NCI-H2107 treated with DMSO at 0.1 percent for 48 hours (cell line): Measurements from ENCODE around the gene FGF12.

Experiments used
- DNase-seq: peaks from one replicate; lab custom pipeline; 2025; ENCODE audit not compliant: unreplicated experiment; lab: John Stamatoyannopoulos, UW

Gene FGF12

DNA sequence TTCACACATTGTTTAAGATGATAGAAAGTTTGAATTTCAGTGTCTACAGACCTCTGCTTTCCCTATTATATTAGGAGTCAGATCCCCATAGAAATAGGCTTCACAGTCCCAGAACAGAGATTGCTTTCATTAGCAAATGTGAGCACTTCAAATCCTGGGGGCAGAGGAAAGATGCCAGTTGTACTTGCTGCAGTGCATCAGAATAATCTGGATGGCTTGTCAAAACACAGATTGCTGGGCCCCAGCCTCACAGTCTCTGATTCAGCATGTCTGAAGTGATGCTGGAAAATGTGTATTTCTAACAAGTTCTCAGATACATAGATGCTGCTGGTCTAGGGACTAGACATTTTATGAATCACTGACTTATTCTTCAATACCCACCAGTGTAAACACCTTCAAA is 375.2 kb downstream of the FGF12 start:
- no peak for DNase-seq

DNA sequence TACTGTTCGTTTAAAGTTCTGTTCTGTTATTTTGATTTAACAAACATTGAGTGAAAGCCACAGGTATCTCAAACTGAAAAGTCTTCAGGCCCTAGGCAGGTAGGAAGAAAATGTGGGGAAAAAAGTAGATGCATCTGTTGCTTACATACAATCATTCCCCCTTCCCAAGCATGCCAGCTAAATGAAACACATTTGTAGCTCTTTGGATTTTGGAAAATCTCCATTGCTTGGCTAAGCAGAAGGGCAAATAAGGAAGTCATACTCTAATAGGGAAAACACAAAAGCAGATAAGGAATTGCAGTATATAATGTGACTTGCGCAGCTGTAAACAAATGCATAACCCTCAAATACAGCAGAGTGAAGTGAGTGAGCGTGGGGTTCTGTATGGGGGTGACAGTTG is 375.9 kb downstream of the FGF12 start:
- DNase-seq, result no peak

DNA sequence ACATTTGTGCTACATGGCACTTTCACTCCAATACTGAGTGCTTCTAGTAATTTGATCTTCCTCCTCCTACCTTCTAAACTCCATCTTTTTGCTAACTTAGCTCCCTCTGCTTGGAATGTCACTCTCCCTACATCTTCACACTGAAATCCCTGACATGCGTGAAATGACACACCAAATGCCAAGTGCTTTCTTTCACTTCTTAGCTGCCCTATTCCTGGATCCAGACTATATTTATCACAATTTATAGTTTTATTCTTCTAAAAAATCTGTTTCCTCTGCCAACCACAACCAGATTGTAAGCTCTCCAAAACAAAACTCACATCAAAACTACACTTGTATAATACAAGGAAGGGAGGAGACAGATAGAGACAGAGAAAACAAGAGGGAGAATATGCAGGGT is 387.3 kb downstream of the FGF12 start:
- no peak for DNase-seq

DNA sequence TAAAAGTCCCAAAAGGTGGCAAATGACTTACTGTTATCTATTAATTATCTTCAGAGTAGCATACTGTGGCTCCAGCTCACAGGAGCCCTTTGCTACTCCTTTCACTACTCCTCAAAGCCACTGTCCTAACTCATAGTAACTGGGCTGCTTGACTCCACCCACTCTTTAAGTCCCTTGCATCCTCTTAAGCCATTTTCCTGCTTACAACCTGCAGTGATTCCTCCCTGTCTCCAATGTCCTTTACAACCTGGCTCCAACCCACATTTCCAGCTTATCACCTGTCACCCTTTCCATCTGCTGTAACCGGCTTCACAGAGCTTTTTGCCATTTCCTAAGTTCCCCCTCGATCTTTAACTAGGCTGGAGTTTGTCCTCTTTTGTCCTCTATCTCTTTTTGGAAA is 388.1 kb downstream of the FGF12 start:
- DNase-seq, result no peak

DNA sequence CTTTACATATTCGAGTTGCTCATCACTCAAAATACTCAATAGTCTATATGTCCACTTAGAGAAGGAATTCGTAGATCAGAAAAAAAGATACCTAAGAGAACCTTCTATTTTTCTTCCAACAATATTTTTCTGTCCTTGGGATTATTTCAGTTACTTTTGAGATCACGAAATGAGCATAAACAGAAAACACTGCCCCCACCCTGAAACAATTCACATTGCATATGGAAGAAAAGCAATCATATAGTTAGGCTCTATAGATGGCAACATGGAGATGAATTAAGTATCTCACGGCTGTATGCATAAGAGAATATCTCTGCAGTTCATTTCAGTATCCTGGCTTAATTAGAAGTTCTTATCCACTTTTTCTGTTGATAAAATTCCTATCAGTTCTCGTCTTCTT is 391.1 kb downstream of the FGF12 start:
- no peak for DNase-seq

DNA sequence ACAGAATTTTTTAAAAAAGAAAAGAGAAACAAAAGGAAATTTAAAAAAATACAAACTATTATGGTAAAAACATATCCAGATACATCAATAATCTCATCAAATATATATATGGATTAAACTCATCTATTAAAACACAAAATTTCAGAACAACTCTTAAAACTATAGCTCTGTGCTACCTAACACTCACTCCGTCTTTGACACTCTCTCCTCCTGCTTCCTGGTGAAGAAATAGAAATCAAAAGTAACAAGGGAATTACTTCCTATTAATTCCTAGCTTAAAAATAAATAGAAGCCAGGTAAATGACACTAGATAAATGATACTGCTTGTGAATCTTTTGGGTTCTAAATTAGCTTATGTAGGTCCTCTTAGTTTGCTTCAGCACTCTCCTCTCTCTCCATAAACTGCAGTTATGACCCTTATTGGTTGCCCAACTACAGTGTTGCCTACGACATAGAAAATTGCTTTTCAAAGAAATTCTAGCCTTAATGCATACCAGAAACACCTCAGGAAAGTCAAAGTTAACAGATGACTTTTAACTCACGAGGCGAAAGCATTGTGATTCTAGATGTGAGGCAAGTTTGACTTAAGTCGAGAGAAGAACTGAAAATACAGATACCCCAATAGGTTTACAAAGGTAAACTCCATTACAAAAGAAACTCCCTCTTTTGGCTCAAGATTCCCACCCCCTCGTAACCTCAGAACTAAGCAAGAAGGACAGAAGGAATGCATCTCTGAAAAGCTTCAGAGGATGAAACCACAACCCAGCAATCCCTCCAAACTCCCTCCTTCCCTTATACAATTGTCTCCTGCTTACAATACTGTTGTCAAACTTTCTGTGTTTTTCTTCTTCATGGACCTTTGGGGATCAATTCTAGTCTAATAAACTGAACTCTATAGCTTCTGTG is 394.7 kb downstream of the FGF12 start:
- no peak for DNase-seq

DNA sequence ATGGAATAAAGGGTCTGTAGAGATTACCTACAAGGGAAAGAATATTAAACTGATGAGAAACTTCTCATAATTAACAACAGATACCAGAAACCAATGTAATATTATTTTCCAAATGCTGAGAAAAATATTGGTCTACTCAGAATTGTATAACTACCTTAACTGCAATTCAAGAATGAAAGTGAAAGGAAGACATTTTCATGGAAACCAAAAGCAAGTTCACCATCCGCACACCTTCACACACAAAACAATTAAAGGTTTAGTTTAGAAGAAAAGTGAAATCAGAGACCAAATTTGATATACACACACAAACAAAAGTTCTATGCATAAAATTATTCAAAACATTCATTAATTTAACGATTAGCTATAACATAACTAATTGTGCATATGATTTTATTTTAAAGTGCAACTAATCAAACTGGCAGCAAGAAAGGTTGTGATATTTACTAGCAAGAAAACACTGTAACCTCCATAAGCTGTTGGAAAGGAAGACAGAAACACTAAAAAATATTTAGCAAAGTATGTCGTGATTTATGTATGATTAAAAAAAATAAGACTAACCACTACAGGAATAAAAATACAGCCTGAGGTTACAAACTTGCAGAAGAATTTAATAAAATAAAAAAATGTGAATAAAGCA is 395.5 kb downstream of the FGF12 start:
- DNase-seq, result no peak

DNA sequence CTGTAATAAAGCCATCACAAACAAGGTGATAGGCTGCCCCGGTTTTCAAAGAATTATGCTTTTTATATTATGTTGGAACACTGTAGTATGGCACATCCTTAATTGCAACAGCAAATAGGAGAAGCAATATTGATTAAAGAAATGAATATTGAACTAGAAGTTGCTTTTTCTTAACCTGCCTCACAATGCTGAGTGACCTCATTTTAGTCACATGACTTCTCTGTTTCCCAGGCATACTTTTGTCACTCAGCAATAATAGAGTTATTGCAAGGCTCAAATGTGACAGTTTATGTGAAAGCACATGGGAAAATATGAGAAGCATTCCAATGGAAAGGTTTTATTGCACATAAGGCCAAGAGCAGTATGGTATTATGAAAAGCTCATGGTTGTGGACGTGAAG is 400.7 kb downstream of the FGF12 start:
- DNase-seq, result no peak

DNA sequence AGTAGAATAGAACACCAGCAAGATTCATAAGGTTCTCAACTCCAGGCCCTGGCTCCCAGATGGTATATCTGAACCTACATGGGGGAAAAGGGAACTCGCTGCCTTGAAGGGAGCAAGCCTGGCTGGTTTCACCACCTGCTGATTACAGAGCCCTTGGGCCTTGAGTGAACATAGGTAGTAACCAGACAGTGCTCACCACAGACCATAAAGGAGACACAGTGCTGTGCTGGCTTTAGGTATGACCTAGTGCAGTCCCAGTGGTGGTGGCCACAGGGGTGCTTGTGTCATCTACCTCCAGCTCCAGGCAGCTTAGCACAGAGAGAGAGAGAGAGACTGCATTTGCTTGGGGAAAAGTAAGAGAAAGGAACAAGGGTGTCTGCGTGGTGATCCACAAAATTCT is 409.8 kb downstream of the FGF12 start:
- no peak for DNase-seq

DNA sequence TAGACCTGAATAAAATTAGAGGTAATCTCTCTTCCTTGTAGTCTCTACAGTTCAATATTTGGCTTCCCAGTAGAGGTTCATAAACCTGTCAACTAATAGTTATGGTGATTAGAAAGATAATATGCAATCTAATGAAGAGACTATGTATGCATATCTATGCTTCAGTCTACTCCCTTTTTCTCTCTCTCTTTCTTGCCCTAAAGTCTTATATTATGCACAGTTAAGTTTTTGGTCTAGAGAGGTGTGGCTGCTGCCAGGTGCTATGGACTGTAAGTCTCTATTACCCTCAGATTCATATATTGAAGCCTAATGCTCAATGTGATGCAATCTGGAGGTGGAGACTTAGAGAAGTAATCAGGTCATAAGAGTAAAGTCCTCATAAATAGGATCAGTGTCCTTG is 413.7 kb downstream of the FGF12 start:
- no peak for DNase-seq

DNA sequence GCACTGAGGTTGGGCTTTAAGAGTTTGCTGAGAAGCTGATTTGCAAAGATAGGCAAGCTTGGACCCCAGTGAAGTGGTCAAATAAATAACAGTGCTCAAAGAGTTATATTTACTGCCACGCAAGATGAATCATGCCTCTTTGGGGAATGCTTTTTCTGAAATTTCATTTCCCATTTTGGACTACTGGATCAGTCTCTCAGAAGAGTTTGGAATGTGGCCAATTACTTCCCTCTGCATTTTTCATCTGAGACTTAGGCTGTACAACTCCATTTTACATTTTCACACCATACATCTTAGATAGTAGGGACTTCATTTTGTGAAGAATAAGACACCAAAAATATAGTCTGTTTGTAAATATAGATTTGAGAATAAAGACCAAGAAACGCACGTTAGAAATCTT is 419.7 kb downstream of the FGF12 start:
- no peak for DNase-seq

DNA sequence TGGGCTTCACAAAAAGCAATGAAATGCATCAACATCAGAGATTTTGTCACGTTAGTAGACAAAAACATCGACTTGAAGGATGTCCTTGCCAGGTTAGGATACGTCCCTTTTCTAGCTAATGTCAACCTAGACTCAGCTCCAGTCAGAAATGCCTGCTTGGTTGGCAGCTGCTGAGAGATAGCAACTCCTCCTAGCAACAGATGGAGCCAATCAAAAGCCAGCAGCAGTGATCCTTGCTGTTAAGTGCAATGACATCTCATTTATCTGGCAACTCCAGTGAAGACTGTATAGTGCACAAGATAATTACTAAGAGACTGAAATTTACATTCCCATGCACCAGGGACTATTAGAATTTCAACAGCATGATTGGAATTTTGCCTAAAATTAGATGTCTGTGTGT is 424.1 kb downstream of the FGF12 start:
- no peak for DNase-seq

DNA sequence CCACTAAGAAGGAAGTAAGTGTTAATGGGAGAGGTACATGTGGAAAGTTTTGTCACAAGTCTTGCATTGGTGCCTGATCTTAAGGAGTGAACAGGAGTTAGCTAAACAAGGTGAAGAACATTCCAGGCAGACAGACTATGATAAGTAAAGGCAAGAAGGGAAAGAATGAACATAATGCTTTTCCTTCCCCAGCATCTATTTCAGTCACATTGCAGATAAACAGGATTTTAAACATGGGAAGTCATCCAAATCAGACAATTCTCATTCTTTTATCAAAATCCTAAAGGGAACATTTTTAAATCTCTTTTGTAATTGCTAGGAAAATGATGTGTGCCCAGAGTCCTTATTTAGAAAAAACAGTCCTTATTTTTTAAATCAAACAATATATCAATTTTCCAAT is 424.6 kb downstream of the FGF12 start:
- DNase-seq, result no peak

DNA sequence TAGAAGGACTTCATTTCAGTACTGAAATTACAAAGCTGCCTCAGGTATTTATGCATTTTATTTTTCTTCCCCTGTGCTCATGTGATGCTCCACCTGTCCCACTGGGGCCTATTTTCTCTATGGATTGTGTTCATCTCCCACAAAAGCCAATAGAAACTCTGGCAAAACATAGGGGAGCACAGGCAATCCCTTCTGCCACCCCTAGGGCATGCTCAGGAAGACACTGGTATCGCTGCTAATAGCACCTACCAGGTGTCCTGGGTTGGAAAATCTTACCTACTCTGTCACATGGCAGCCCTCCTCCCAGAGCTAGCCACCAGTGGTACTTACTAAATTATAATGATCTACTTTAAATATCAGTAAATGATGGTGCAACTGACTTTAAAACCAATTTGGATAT is 427.4 kb downstream of the FGF12 start:
- DNase-seq, result no peak

DNA sequence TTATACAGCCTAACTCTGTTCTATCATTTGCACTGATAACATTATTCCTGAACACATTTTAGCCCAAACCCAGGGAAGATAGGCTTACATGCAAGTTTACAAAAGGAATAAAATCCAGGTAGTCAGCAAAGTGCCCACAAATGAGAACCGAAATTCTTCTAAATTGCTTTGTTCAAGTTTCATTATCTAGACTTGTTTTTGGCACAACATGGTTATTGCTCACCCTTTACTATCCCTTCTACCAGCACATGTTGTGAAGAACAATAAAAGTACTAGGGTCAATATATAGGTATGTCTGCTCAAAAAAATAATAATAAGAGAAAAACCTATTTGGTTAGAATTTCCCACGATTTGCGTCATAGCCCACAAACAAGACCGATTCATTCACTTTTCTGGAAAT is 430.5 kb downstream of the FGF12 start:
- DNase-seq, result no peak

DNA sequence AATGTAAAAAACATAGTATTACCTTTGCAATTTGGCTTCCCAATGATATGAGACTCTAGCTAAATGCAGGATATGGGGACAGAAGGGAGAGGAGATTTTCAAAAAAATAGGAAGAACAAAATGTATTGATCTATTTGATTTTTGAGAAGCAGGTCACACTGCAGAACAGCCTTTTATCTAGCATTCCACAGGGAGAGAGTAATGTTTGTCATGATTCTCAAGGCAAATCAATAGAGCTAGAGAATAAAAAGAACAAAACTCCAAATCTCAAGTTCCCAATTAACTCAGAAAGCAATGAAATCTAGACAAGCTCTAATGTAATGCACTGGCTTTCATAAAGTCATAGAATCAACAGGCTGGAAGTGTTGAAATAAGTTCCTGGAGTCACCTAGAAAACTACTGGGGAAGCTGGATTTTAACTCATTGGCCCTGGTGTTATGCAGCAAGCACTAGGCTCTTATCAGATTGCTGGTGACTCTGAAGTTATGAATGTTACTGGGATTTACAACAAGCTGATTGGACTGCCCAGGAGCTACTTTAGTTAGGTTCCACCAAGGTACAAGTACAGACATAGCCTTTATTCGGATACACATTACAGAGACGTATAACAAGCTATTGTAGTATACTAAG is 442.8 kb downstream of the FGF12 start:
- DNase-seq, result no peak

DNA sequence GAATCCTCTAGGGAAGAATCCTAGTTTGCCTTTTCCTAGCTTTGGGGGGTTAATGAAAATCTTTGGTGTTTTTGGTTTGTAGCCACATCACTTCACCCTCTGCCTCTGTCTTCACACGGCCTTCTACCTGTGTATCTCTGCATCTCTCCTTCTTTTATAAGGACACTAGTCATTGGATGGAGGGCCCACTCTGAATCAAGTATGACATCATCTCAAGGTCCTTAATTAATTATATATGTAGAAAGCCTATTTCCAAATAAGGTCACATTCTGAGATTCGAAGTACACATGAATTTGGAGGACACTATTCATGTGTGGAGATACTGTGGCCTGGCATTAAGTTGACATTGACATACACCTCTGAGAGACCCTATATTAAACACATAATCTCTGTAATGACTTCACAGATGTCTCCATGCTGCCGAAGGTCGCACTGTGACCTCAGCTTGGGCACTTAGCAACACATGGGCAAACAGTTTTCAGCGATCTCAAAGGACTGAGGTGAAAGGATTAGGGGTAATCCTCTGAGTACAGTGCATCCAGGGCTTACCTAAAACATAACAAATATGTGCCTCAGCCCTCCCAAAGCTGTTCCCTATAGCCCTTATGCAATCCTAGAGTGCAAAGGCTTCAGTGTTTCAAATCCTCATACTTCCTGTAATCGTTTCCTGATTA is 446.0 kb downstream of the FGF12 start:
- DNase-seq, result no peak

DNA sequence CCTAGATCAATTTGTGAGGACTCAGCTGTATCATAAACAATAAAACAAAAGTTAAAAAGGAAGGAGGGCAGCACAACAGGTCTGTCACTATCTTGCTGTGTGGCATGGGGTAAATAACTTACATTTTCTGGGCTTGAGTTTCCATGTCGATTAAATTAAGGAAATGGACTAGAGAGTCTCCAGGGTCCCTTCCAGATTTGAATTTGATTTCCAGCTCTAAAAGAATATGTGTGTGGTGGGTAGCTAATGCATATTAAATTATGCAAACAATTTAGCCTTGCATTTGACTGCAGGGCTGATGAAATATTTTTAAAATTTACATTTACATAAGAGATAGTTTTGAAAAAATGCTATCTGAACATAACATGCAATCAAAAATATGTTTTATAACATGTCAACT is 447.7 kb downstream of the FGF12 start:
- no peak for DNase-seq

DNA sequence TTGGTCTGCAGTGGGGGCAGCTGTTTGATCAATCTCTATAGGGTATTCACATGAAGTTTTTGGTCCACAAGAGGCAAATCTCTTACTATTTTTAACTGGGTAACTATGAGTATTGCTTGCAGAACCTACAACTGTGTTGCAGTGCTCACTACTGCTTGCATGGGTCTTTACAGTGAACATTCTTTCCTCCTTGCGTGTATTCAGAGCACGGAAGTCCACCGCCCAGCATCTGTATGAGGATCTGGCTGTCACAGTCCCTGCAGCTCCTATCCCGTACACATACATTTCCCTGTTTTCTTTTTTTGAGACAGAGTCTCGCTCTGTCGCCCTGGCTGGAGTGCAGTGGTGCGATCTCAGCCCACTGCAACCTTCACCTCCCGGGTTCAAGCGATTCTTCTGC is 449.9 kb downstream of the FGF12 start:
- no peak for DNase-seq

DNA sequence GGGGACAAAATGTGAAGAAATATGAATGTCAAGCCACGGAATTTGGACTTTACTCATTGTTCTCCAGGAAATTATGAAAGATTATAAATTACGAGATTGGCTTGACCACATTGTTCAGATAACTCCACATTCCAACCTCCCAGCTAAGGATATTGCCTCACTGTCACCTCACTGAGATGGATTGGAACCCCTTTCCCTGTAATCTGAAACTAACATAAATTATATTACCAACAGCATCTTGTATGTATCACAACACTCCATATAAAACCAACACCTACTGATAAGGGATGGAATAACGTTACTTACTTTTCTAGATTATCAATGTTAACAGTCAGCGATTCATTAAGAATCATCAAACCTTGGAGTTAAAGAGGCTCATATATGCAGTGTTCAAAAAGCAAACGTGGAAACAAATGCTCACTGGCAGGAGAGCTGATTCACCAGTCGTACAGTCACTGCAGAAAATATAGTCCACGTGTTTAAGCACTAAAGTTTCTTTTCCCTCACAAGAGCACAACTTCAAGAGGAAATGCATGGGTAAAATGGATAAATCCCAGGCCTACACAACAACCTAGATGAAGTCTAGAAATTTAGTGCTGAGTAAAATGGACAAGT is 451.5 kb downstream of the FGF12 start:
- DNase-seq, result no peak

DNA sequence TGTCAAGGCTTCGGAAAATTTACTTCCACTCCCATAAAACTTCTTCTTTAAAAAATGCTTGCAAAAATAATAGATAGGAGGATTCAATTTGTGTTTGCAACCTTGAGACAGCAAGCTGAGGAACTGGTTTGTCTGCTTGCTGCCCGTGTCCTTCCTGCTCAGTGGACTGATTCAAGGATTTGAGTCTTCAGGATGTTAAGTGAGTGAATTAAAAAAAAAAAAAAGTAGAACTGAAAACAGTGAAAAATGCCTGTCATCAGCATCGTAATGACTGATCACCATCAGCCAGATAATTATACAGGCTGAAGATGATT is 453.7 kb downstream of the FGF12 start:
- DNase-seq, result no peak
